ENCODE measurements around the gene NCAPG.
"Not testable (repeated sequence)": the region's sequence is repeated elsewhere in the genome, so short reads cannot be mapped to it uniquely, and the experiment has no call there.

Gene NCAPG

DNA sequence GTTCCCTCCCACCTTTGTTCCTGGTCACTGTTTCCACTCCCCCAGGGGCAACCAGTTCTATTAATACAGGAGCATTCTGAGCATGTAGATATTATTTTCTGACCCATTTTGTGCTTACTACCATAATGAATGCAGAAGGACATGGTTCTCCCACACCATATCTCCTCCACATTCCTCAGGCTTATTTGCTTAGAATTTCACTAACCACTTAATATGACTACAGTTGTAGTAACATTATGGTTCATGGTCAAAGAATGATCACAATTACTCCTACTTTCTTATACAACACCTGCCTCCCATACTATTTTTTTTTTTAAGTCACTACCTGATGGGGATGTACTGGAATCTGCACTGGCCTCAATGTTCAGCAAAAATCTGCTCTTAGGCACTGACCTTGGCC lies 21.8 kb upstream of the NCAPG start:
- no peak for DNase-seq

DNA sequence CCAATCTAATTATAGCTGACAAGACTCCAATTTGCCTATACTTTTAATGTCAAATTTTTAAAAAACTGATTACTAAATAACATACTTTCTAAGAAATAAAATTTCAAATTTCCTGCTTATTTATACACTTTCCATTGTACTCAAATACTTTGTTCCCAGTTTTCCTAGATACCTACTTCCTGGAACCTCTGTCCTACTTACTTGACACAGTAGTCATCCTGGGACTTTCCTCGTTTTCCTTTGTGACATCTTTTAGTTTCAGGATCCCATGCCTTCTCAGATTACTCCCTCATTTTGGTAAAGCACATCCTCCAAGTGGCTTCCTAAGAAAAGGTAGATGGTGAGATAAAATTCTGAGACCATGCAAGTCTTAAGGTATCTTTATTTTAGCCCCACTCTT lies 16.0 kb upstream of the NCAPG start:
- DNase-seq, result no peak

GRCh38 chr4:17797808-17798207 lies 13.0 kb upstream of the NCAPG start:
- DNase-seq, result no peak

- DNase-seq, result no peak
These were observed 5.1 kb upstream of the NCAPG start for GRCh38 chr4:17805580-17806155.

- no peak for DNase-seq
These were observed 3.3 kb upstream of the NCAPG start for GRCh38 chr4:17807446-17807845.

GRCh38 chr4:17809667-17810066 lies 1.1 kb upstream of the NCAPG start:
- no peak for DNase-seq

DNA sequence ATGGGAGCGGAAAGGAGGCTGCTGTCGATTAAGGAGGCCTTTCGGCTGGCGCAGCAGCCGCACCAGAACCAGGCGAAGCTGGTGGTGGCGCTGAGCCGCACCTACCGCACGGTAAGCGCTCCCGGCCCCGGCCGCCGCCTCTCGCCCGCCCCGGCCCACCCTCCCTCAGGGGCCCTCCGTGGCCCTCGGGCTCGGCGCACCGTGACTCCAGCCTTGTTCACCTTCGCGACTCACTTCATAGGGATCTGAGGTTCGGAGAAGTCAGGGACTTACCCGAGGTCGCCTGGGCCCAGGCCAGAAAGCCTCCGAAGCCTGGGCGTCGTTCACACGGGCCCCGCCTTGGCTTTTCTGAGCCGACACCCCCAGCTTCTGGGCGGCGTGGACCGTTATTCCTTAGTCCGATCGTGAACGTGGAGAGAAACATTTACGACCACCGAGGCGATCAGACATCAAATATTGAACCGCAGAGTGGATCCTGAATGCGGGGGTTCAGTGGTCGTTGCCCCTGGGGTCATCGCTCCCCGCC lies 362 bp downstream of the NCAPG start:
- DNase-seq, result no peak

DNA sequence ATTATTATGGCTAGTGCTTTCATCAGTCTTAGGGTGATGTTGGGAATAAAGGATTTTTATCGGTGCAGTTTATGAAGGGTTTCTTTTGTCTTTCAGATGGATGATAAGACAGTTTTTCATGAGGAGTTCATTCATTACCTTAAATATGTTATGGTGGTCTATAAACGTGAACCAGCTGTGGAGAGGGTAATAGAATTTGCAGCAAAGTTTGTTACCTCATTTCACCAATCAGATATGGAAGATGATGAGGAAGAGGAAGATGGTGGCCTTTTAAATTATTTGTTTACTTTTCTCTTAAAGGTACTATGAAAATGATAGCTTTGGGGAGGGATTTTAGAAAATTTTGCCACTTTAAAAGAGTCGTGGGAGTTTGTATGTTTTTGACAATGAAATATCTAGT lies 1.3 kb downstream of the NCAPG start:
- no peak for DNase-seq

- DNase-seq, result no peak
These were observed 2.0 kb downstream of the NCAPG start for GRCh38 chr4:17812801-17813200.

DNA sequence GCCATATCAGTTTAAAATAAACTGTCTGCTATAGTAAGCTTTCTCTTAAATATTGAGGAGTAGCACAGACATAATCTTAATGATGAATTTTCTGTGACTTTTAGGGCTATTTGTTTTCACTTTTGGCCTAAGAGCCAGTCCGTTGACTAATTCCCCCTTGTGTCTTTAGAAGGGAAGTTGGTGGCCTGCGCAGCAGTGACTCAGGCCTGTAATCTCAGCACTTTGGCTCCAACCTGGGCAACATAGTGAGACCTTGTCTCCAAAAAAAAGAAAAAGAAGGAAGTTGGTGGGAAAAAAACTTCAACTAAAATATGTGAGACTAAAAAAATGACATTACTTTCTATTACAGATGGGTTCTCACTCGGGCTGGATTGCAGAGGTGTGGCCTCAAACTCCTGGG lies 3.4 kb downstream of the NCAPG start:
- no peak for DNase-seq

DNA sequence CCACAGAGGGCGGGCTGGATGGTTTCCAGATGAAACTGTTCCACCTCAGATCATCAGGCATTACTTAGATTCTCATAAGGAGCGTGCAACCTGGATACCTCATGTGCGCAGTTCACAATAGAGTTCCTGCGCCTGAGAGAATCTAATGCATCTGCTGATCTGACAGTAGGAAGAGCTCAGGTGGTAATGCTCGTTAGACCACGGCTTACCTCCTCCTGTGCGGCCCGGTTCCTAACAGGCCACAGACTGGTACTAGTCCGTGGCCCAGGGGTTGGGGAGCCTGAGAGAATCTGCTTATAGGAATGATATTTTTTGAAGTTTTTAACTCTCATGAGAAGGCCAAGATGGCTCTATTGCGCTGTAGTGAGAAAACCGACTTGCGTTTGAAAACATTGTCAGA lies 5.4 kb downstream of the NCAPG start:
- DNase-seq, result no peak

DNA sequence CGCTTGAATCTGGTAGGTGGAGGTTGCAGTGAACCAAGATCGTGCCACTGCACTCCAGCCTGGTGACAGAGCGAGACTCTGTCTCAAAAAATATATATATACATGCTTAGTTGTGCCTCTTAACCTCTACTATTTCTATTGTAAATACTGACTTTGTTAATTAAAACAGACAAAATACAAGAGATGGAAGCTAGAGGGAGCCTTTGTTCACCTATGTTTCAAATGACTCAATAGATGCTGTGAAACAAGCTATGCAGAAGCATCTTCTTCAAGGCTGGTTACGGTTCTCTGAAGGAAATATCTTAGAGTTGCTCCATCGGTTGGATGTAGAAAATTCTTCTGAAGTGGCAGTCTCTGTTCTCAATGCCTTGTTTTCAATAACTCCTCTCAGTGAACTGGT lies 6.2 kb downstream of the NCAPG start:
- DNase-seq, result no peak

GRCh38 chr4:17823871-17824669 lies 13.3 kb downstream of the NCAPG start:
- DNase-seq, result no peak

GRCh38 chr4:17846266-17846665 lies 35.5 kb downstream of the NCAPG start:
- no peak for DNase-seq

DNA sequence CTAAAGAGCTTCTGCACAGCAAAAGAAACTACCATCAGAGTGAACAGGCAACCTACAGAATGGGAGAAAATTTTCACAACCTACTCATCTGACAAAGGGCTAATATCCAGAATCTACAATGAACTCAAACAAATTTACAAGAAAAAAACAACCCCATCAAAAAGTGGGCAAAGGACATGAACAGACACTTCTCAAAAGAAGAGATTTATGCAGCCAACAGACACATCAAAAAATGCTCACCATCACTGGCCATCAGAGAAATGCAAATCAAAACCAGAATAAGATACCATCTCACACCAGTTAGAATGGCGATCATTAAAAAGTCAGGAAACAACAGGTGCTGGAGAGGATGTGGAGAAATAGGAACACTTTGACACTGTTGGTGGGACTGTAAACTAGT lies 39.5 kb downstream of the NCAPG start:
- DNase-seq, result not testable (repeated sequence)

GRCh38 chr4:17851959-17852358 lies 41.2 kb downstream of the NCAPG start:
- no peak for DNase-seq

GRCh38 chr4:17854036-17854435 lies 43.3 kb downstream of the NCAPG start:
- DNase-seq, result no peak

- DNase-seq, result no peak
These were observed 49.1 kb downstream of the NCAPG start for GRCh38 chr4:17859793-17860406.

- DNase-seq, result not testable (repeated sequence)
These were observed 51.1 kb downstream of the NCAPG start for GRCh38 chr4:17861906-17862305.

- DNase-seq, result no peak
These were observed 55.1 kb downstream of the NCAPG start for GRCh38 chr4:17865866-17866363.

- DNase-seq, result no peak
These were observed 56.0 kb downstream of the NCAPG start for GRCh38 chr4:17866810-17867209.

DNA sequence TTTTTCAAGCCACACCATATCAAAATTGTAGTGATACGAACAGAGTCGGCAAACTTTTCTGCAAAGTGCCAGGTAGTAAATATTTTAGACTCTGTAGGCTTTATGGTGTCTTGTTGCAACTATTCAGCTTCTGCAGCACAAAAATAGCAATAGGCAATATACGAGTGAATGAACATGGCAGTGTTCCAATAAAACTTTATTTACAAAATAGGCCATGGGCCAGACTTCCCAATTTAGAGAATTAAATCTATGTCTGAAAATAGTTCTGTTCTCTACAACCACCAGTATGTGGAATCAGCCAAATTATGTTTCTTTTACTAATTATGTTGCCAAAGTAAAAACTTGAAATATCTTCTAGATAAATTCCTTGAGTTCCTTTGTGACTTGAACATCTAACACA lies 56.5 kb downstream of the NCAPG start:
- DNase-seq, result no peak

DNA sequence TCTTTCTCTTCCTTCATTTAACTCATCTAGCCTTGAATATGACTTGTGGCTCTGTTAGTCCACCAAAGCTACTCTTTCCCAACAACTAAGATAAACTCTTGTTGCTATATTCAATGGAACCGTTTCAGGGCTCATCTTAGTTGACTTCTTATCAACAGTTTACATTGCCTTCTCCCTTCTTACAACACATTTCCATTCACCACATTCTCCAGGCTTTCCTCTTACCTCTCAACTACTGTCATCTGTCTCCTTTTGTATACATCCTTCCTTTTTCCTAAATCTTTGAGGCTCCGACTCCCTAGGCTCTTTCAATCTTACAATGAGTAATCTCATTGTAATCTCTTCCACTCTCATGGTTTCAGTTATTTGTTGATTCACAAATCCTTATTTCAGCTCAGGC lies 58.5 kb downstream of the NCAPG start:
- DNase-seq, result no peak
